Left ventricle myocardium inferior (tissue), 1 donor: Measurements from ENCODE around the gene TMPRSS11D. TPM values are rescaled to one million over a fixed set of nuclear protein-coding genes. Genes with fewer than 3 reads are reported as not detected.

ENCODE experiments used
- DNase-seq: peaks from one replicate; pipeline ENCODE4 v3.0.0-alpha.2; 2020
- H3K27ac ChIP-seq: fragments of 200-600 bp; replicated peaks from 2 replicates; pipeline ENCODE4 v1.8.0; 2021
- H3K27me3 ChIP-seq: fragments of 200-600 bp; 2 replicates; pipeline ENCODE4 v1.8.0; 2021; ENCODE audit warnings: low read depth
- H3K36me3 ChIP-seq: fragments of 200-600 bp; 2 replicates; pipeline ENCODE4 v1.8.0; 2021
- H3K4me1 ChIP-seq: fragments of 200-600 bp; 2 replicates; pipeline ENCODE4 v1.8.0; 2021
- H3K4me3 ChIP-seq: fragments of 200-600 bp; 2 replicates; pipeline ENCODE4 v1.8.0; 2021; ENCODE audit warnings: mild to moderate bottlenecking, moderate library complexity
- H3K9me3 ChIP-seq: fragments of 200-600 bp; replicated peaks from 2 replicates; pipeline ENCODE4 v1.8.0; 2021
- intact Hi-C: fragments of 100-400 bp; cut with micrococcal nuclease; formaldehyde crosslinking; loops from one replicate; pipeline ENCODE4 v1.11.0; 2022
- long read RNA-seq: library from polyadenylated mRNA; unstranded; transcript quantifications from one replicate; pipeline ENCODE4 v2.0.0, GENCODE V29; 2021
- total RNA-seq: library from RNA; stranded (reverse); fragmentation: NEBNext Ultra II Directional; extraction: Animal tissue kit (Norgen Biotek cat#: 25700); gene quantifications from one replicate; pipeline ENCODE4 v1.2.1, GENCODE V29; 2021
- TF ChIP-seq, protein P1 (sequence below): fragments of 200-600 bp; IDR thresholded peaks from 2 replicates; pipeline ENCODE4 v1.8.0; 2021; ENCODE audit warnings: antibody characterized with exemption, mild to moderate bottlenecking, borderline replicate concordance
- donor health status: DM: no; HTN: yes; CAD: no; lungs with severe emphysema.

Gene TMPRSS11D, protein sequence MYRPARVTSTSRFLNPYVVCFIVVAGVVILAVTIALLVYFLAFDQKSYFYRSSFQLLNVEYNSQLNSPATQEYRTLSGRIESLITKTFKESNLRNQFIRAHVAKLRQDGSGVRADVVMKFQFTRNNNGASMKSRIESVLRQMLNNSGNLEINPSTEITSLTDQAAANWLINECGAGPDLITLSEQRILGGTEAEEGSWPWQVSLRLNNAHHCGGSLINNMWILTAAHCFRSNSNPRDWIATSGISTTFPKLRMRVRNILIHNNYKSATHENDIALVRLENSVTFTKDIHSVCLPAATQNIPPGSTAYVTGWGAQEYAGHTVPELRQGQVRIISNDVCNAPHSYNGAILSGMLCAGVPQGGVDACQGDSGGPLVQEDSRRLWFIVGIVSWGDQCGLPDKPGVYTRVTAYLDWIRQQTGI
- not detected for total RNA-seq
- long read RNA-seq = 0 reads

DNA sequence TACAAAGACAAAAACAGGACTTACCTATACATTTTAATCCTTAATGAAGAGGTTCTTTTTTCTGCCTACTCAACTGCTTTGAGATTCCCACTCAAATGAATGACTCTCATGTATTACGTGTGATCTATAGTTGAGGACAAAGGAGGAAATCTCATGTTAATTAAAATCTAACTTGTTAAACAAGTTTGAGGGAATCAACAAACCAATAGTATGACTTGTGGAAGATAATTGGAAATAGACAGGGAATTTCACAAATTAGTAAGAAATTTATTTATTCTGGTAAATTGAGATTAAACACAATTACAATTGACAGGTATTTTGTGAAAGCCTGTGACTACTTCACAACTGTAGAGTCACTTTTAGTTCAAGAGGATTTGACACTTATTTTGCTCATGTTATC is at the start of gene TMPRSS11D:
TMPRSS11D (minus strand) TSS at position 101 of the 400 bp plus-strand sequence; CDS start at position 32, 69 bp downstream.
- Histone ChIP-seq H3K9me3 (peaks cover 7% of the 10 kb centered on the region), H3K4me3 (no peak within 1 kb of the TSS), H3K27ac (no peak within 1 kb of the TSS), H3K4me1 (no peaks in the 10 kb centered on the region), H3K36me3 (no peaks in the 10 kb centered on the region), H3K27me3 (no peaks in the 10 kb centered on the region)
- DNase-seq = no peak
- intact Hi-C loops = no loop called here
- TF ChIP-seq, protein P1, sequence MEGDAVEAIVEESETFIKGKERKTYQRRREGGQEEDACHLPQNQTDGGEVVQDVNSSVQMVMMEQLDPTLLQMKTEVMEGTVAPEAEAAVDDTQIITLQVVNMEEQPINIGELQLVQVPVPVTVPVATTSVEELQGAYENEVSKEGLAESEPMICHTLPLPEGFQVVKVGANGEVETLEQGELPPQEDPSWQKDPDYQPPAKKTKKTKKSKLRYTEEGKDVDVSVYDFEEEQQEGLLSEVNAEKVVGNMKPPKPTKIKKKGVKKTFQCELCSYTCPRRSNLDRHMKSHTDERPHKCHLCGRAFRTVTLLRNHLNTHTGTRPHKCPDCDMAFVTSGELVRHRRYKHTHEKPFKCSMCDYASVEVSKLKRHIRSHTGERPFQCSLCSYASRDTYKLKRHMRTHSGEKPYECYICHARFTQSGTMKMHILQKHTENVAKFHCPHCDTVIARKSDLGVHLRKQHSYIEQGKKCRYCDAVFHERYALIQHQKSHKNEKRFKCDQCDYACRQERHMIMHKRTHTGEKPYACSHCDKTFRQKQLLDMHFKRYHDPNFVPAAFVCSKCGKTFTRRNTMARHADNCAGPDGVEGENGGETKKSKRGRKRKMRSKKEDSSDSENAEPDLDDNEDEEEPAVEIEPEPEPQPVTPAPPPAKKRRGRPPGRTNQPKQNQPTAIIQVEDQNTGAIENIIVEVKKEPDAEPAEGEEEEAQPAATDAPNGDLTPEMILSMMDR = no peak

DNA sequence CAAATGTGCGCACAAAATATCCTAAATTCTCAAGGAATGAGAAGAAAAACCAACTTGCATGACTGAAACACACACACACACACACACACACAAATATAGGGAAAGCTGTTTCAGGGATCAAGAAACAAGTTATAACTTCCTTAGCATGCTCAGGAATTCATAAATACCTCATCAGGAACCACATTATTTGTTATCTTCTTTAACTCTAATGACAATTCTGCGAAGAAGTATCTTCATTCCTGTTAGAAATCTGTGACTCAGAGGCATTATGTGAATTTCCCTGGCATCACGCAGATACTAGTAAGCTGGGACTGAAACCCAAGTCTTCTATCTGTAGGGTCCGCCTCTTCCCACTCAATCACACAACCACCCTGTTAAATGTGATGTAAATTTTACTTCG is 49.2 kb upstream of the TMPRSS11D start:
- Histone ChIP-seq H3K4me3 (no peak overlapping the region), H3K27ac (no peak overlapping the region), H3K4me1 (no peaks in the 10 kb centered on the region), H3K27me3 (no peaks in the 10 kb centered on the region), H3K36me3 (no peaks in the 10 kb centered on the region), H3K9me3 (peaks cover 10% of the 10 kb centered on the region)
- intact Hi-C loops = no loop called here
- TF ChIP-seq, protein P1 = no peak
- no peak for DNase-seq

DNA sequence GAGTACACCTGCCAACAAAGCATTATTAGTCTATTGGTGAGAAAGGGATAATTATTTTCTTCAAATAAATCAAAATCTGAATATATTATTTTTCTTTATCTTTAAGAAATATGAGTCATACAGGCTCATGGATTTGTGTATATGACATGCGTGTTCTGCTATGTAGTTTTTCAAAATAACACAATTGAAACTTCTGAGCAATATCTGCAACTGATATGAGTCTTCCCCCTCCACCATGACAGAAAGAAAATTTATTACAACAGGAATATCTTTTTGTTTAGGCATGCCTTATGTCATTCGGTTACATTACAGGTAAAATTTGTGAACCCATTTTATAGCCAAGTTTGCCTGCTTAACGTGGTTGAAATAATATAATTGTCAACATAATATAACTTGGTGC is 47.5 kb upstream of the TMPRSS11D start:
- no peak for DNase-seq
- Histone ChIP-seq H3K9me3 (no peaks in the 10 kb centered on the region), H3K27me3 (no peaks in the 10 kb centered on the region), H3K36me3 (no peaks in the 10 kb centered on the region), H3K4me1 (no peaks in the 10 kb centered on the region), H3K4me3 (no peak overlapping the region), H3K27ac (no peak overlapping the region)
- intact Hi-C loops = no loop called here
- TF ChIP-seq, protein P1 = no peak

DNA sequence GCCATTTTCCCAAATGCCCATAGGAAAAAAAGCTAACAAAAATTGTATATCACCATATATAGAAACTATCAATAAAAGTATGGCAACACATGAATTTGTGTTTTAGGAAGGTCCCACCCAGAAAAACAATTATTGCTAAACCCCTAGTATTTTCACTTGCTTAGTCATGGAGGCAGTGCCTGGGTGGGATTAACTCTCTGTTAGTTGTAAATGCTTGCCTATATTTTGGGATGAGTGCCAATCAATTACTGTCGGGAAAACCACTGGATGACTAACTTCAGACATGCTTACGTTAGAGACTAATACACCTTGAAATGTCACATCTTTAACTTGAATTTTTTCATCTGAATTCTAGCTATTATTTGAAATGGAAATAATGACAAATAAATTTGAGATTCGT is 45.6 kb upstream of the TMPRSS11D start:
- H3K36me3 ChIP-seq = no peaks in the 10 kb centered on the region

DNA sequence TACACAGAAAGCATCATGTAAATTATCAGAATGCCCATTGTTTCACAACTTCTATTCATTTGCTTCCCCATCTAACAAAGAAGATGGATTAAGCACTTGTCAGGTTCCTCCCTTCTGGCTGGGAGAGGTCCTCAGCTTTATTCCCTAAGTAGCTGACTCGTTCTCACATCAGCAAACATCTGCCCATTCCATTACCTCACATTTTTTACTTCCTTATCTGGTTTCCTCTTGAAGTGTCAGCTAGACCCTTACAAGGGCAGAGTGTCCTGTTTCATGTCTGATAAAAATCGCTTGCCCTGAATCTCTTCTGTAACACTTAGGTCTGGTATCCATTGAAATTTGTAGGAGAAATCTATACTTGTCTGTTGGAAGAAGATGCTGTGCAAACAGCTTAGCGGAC is 44.7 kb upstream of the TMPRSS11D start:
- TF ChIP-seq, protein P1 = no peak
- H3K4me1 ChIP-seq = no peaks in the 10 kb centered on the region

More for the DNA sequence above, 45.6 kb upstream of the TMPRSS11D start:
- H3K4me3 ChIP-seq = no peak overlapping the region
- H3K27me3 ChIP-seq = no peaks in the 10 kb centered on the region
- TF ChIP-seq, protein P1 = no peak
- no peak for DNase-seq
- no peak overlapping the region for H3K27ac ChIP-seq
- H3K4me1 ChIP-seq = no peaks in the 10 kb centered on the region
- peaks cover 6% of the 10 kb centered on the region for H3K9me3 ChIP-seq
- intact Hi-C loops = no loop called here

More for the DNA sequence above, 44.7 kb upstream of the TMPRSS11D start:
- Histone ChIP-seq H3K4me3 (no peak overlapping the region), H3K36me3 (no peaks in the 10 kb centered on the region), H3K9me3 (peaks cover 12% of the 10 kb centered on the region), H3K27me3 (no peaks in the 10 kb centered on the region), H3K27ac (no peak overlapping the region)
- no peak for DNase-seq
- intact Hi-C loops = no loop called here
